Mucosa of rectum (tissue), 2 donors: ENCODE measurements around the gene CHRNA1.

Source experiments
- H3K27ac ChIP-seq, 2 donors: one replicate each; pipeline ENCODE4 v1.7.0; 2013; ENCODE audit warnings: inconsistent platforms in 2 of 2, low read depth in 2 of 2, low read length in 2 of 2
- H3K27me3 ChIP-seq, 2 donors: one replicate each; pipeline ENCODE4 v1.7.0; 2013; ENCODE audit warnings: low read length in 2 of 2; ENCODE audit not compliant: control insufficient read depth in 2 of 2, insufficient read depth in 2 of 2
- H3K36me3 ChIP-seq, 2 donors: one replicate each; pipeline ENCODE4 v1.7.0; 2013; ENCODE audit warnings: low read length in 2 of 2; ENCODE audit not compliant: control insufficient read depth in 2 of 2, insufficient read depth in 2 of 2
- H3K4me1 ChIP-seq, 2 donors: one replicate each; pipeline ENCODE4 v1.7.0; 2013; ENCODE audit warnings: low read length in 2 of 2, mild to moderate bottlenecking in 1 of 2; ENCODE audit not compliant: control insufficient read depth in 2 of 2, insufficient read depth in 2 of 2
- H3K4me3 ChIP-seq, 2 donors: one replicate each; pipeline ENCODE4 v1.7.0; 2013; ENCODE audit warnings: low read length in 2 of 2
- H3K9ac ChIP-seq, 2 donors: one replicate each; pipeline ENCODE4 v1.7.0; 2013; ENCODE audit warnings: low read length in 2 of 2, low read depth in 1 of 2, mild to moderate bottlenecking in 1 of 2
- H3K9me3 ChIP-seq, 2 donors: one replicate each; pipeline ENCODE4 v1.7.0; 2013; ENCODE audit warnings: low read length in 2 of 2; ENCODE audit not compliant: control insufficient read depth in 2 of 2
- donor health status: healthy.
- donor health status: Normal muscosa, but diverticular disease.

CHRNA1 gene

DNA sequence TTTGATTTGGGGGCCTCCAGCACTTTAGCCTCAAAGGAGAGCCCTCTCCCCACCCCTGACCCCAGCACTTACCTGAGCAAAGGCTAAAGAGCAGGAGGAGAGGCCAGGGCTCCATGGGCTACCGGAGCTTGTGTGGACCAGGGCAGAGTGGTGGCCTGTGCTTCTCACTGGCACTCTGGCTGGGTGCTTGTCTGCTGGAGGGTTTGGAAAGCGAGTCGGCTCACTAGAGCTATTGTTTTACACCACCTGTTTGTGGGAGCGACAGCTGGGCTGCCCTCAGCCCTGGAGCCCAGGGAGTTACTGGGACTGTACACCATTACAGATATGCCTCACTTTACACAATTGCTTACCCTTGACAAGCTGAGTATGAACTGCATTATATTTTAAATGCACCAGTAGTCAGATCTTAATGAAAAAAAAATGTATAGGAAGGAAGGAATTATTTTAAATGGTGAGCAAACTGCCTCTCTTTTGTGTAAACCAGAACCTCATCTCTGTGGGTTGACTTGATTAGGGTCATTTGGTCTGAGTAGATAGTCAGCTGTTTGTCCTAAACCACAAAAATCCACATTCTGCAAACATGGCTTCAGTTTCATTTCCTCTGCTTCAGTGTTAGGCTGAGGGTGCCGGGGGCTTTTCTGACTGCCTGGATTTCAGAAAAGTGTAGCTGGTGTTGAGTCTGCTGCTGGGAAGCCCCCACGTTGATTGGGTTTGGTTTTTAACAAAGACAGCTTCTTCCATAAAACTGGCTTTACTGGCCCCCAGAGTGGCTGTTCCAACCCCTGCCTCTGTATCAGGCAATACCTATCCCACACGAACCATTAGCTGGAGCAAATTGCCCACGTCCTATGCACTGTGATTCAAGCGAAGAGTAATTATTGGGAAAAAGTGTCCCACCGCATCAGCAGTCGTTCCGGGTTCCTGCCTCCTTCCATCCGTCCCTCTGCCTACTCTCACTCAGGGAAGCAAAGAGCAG, at the start of gene CHRNA1:
TSS of gene CHRNA1 (minus strand) at position 193 of the 976 bp plus-strand sequence. CDS start at position 115, 78 bp downstream.
- Histone ChIP-seq H3K27me3 (no peaks in the 10 kb centered on the region), H3K4me3 (no peak within 1 kb of the TSS)

GRCh38 chr2:174812037-174812436, 47.8 kb upstream of the CHRNA1 start:
- H3K4me1 ChIP-seq, result no peaks in the 10 kb centered on the region
- no peak overlapping the region for H3K9ac ChIP-seq
- no peaks in the 10 kb centered on the region for H3K27me3 ChIP-seq
- no peak overlapping the region for H3K4me3 ChIP-seq
- no peak overlapping the region for H3K27ac ChIP-seq
- H3K36me3 ChIP-seq, result no peaks in the 10 kb centered on the region
- H3K9me3 ChIP-seq, result no peaks in the 10 kb centered on the region

More for the DNA sequence above, at the start of gene CHRNA1:
- H3K27ac ChIP-seq, result no peak within 1 kb of the TSS
- H3K4me1 ChIP-seq, result peaks cover 2 to 3% of the 10 kb centered on the region in 2 donors
- no peaks in the 10 kb centered on the region for H3K36me3 ChIP-seq
- H3K9me3 ChIP-seq, result no peaks in the 10 kb centered on the region
- H3K9ac ChIP-seq, result no peak within 1 kb of the TSS

GRCh38 chr2:174807931-174808330, 43.7 kb upstream of the CHRNA1 start:
- H3K27me3 ChIP-seq, result no peaks in the 10 kb centered on the region
- H3K4me1 ChIP-seq, result no peaks in the 10 kb centered on the region
- H3K4me3 ChIP-seq, result no peak overlapping the region
- H3K36me3 ChIP-seq, result no peaks in the 10 kb centered on the region
- no peaks in the 10 kb centered on the region for H3K9me3 ChIP-seq
- H3K9ac ChIP-seq, result no peak overlapping the region
- H3K27ac ChIP-seq, result no peak overlapping the region

DNA sequence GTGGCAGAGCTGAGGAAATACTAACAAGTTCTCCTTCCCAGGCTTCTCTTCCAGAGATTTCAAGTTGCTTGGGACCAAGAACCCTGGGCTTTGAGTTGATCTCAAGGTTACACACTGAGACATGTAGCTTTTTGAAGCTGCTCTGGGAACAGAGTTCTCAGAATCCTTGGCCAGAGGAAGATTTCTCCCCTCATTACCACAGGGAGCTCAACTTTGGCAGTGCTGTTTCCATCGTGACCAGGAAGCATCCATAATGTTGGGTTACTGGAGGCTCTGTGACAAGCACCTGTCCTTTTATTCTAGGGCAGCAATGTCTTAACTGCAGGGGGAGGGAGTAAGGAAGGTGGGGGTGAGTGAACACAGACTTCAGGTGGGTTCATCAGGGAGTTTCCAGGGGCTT, 41.5 kb upstream of the CHRNA1 start:
- Histone ChIP-seq H3K9ac (no peak overlapping the region), H3K4me1 (no peaks in the 10 kb centered on the region), H3K36me3 (no peaks in the 10 kb centered on the region), H3K4me3 (no peak overlapping the region), H3K27ac (no peak overlapping the region), H3K27me3 (no peaks in the 10 kb centered on the region), H3K9me3 (no peaks in the 10 kb centered on the region)

- Histone ChIP-seq H3K27ac (no peak overlapping the region), H3K36me3 (no peaks in the 10 kb centered on the region), H3K9me3 (no peaks in the 10 kb centered on the region), H3K4me3 (no peak overlapping the region), H3K4me1 (no peaks in the 10 kb centered on the region), H3K27me3 (no peaks in the 10 kb centered on the region), H3K9ac (no peak overlapping the region)
These were observed 38.2 kb upstream of the CHRNA1 start for GRCh38 chr2:174802459-174802858.

GRCh38 chr2:174800436-174801205, 36.3 kb upstream of the CHRNA1 start:
- Histone ChIP-seq H3K27me3 (no peaks in the 10 kb centered on the region), H3K9ac (no peak overlapping the region), H3K27ac (no peak overlapping the region), H3K4me1 (no peaks in the 10 kb centered on the region), H3K36me3 (no peaks in the 10 kb centered on the region), H3K4me3 (no peak overlapping the region), H3K9me3 (no peaks in the 10 kb centered on the region)

DNA sequence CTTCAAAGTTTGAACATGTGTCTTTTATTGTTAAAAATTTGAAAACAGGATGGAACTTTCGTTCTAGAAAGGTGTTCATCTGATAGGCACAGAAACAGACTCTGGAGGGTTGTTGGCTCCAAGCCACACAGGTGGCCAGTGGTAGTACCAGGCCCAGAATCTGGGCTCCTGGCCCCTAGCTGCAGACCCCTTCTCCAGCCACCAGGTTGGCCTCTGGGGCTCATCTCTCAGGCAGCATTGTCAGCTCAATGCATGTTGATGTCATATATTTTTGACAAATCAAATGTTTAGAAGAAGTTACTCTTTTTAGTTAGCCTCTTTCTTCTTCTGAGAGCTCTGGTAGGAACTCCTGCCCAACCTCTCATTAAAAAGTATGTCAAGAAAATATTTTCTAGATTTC, 34.5 kb upstream of the CHRNA1 start:
- Histone ChIP-seq H3K9ac (no peak overlapping the region), H3K27me3 (no peaks in the 10 kb centered on the region), H3K4me1 (no peaks in the 10 kb centered on the region), H3K36me3 (no peaks in the 10 kb centered on the region), H3K4me3 (no peak overlapping the region), H3K9me3 (no peaks in the 10 kb centered on the region), H3K27ac (no peak overlapping the region)

DNA sequence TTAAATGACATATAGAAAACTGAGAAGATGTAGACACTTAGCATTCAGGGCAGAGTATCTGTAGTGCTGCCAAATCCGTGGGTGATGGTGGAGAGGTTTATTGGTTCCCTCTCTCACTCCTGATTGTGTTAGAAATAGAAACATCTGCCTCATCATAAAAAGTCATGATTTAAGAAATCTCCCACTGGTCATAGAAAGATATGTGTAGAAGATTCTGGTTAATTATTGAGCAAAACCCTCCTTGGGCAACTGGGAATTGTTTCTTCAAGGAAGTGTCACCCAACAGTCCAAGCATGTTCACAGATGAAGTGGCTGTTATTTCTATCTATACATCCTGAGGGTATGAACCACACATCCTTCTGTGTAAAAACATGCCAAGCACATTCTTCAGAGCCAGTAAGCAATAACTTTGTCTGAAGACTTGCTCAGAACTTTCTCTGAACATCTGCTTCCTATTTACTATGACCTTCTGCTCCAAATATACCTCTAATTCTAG, 33.6 kb upstream of the CHRNA1 start:
- no peaks in the 10 kb centered on the region for H3K4me1 ChIP-seq
- H3K27ac ChIP-seq, result no peak overlapping the region
- no peak overlapping the region for H3K4me3 ChIP-seq
- H3K36me3 ChIP-seq, result no peaks in the 10 kb centered on the region
- no peaks in the 10 kb centered on the region for H3K9me3 ChIP-seq
- no peaks in the 10 kb centered on the region for H3K27me3 ChIP-seq
- H3K9ac ChIP-seq, result no peak overlapping the region

DNA sequence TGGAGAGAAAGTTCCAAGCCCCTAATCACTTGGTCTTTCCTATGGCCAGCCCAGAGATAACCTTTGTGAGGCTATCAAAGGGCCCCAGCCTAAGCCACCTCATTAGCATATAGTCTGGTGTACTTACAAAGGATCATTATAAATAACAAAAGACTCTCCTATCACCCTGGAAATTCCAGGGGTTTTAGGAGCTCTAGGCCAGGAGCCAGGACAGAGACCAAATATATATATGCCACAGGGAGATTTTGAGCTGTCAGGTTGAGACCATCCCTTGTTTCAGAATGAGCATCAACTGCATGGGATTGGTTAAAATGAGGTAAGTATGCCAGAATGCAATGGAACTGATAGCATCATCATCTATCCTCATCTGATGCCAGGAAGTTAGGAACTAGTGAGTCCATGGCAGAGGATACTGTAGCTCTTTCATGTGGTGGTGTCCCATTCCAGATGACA, 32.1 kb upstream of the CHRNA1 start:
- H3K27me3 ChIP-seq, result no peaks in the 10 kb centered on the region
- H3K9ac ChIP-seq, result no peak overlapping the region
- H3K4me1 ChIP-seq, result no peaks in the 10 kb centered on the region
- no peak overlapping the region for H3K27ac ChIP-seq
- no peak overlapping the region for H3K4me3 ChIP-seq
- no peaks in the 10 kb centered on the region for H3K9me3 ChIP-seq
- H3K36me3 ChIP-seq, result no peaks in the 10 kb centered on the region

GRCh38 chr2:174794851-174795374, 30.6 kb upstream of the CHRNA1 start:
- Histone ChIP-seq H3K4me1 (no peaks in the 10 kb centered on the region), H3K27me3 (no peaks in the 10 kb centered on the region), H3K9ac (no peak overlapping the region), H3K4me3 (no peak overlapping the region), H3K9me3 (no peaks in the 10 kb centered on the region), H3K36me3 (no peaks in the 10 kb centered on the region), H3K27ac (no peak overlapping the region)
